ENCODE results near the gene ZNF33B. TPM values are rescaled to one million over a fixed set of nuclear protein-coding genes. Genes with fewer than 3 reads are reported as not detected.

Gene ZNF33B
- total RNA-seq, 2 experiments from 2014 or later = 12.6 to 19.9 TPM

DNA sequence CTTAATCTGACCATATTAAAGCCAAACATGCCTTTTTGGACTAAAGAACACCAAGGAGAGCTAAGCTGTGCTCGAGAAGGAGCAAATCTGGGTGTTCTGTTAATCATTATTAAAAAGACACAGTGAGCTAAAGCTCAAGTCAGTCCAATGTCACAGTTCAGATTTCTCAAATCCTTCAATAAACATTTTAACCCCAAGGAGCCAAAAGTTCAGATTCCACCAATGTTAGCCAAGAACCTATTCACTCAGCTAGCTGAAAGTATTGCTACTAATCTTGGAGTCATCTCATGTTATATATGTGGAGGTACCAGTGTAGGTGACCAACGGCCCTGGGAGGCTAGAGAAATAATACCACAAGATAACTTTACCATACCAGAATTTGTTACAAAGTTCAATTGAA is 14.5 kb upstream of the ZNF33B start:
- no peaks in the 10 kb centered on the region for H3K36me3 ChIP-seq (ENCODE audit: insufficient read depth, low read length)
- no peak for DNase-seq (ENCODE audit: low spot score)
- BruUV-seq (replicated peaks) = no TSS peak
- H3K9me3 ChIP-seq (ENCODE audit: low read length) = no peaks in the 10 kb centered on the region
- no peak overlapping the region for H3K4me2 ChIP-seq (ENCODE audit: low read length)
- intact Hi-C loops (cut with micrococcal nuclease; ENCODE audit: unreplicated experiment) = no loop called here
- TF ChIP-seq, protein P1, sequence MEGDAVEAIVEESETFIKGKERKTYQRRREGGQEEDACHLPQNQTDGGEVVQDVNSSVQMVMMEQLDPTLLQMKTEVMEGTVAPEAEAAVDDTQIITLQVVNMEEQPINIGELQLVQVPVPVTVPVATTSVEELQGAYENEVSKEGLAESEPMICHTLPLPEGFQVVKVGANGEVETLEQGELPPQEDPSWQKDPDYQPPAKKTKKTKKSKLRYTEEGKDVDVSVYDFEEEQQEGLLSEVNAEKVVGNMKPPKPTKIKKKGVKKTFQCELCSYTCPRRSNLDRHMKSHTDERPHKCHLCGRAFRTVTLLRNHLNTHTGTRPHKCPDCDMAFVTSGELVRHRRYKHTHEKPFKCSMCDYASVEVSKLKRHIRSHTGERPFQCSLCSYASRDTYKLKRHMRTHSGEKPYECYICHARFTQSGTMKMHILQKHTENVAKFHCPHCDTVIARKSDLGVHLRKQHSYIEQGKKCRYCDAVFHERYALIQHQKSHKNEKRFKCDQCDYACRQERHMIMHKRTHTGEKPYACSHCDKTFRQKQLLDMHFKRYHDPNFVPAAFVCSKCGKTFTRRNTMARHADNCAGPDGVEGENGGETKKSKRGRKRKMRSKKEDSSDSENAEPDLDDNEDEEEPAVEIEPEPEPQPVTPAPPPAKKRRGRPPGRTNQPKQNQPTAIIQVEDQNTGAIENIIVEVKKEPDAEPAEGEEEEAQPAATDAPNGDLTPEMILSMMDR (conservative IDR thresholded peaks at IDR 0.05; ENCODE audit: low read length) = no peak
- H3K27ac ChIP-seq (ENCODE audit: low read depth, low read length, poor library complexity, severe bottlenecking) = no peak overlapping the region
- ChIA-PET CTCF (ENCODE audit: unreplicated experiment) (no interaction called here), POLR2A (interaction anchor here (1.1 to 1.2 kb wide), 2 partner anchors 32 to 101 kb away, joined by 3 read pairs; no protein-coding TSS in a partner anchor)
- no peaks in the 10 kb centered on the region for H3K4me1 ChIP-seq (ENCODE audit: insufficient read depth, low read length, poor library complexity, severe bottlenecking)
- no peaks in the 10 kb centered on the region for H4K20me1 ChIP-seq (ENCODE audit: insufficient read depth, low read length)
- no peak overlapping the region for H3K4me3 ChIP-seq (ENCODE audit: low read depth, low read length, poor library complexity, severe bottlenecking)
- no peaks in the 10 kb centered on the region for H3K9me2 ChIP-seq (ENCODE audit: insufficient read depth, low read length)
- H3K79me2 ChIP-seq (ENCODE audit: insufficient read depth, low read depth, low read length) = no peaks in the 10 kb centered on the region
- no peak overlapping the region for H2AFZ ChIP-seq (ENCODE audit: low read length)

DNA sequence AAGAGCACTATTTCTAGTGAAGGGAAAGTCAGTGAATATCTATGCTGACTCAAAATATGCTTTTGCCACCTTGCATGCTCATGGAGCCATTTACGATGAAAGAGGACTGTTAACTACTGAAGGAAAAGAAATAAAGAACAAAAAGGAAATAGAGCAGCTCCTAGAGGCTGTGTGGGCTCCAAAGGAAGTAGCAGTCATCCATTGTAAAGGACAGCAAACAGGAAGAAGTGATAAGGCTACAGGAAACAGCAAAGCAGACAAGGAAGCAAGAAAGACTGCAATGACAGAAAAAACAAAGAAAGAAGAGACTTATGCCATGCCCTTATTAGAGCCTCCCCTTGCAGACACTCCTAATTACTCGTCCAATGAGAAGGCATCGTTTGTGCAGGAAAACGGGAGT is 12.0 kb upstream of the ZNF33B start:
- ChIA-PET CTCF (ENCODE audit: unreplicated experiment) (no interaction called here), POLR2A (no interaction called here)
- Histone ChIP-seq H3K4me1 (ENCODE audit: insufficient read depth, low read length, poor library complexity, severe bottlenecking) (no peaks in the 10 kb centered on the region), H4K20me1 (ENCODE audit: insufficient read depth, low read length) (no peaks in the 10 kb centered on the region), H3K9me2 (ENCODE audit: insufficient read depth, low read length) (no peaks in the 10 kb centered on the region), H3K79me2 (ENCODE audit: insufficient read depth, low read depth, low read length) (no peaks in the 10 kb centered on the region), H3K4me3 (ENCODE audit: low read depth, low read length, poor library complexity, severe bottlenecking) (no peak overlapping the region), H3K4me2 (ENCODE audit: low read length) (no peak overlapping the region), H3K36me3 (ENCODE audit: insufficient read depth, low read length) (no peaks in the 10 kb centered on the region), H2AFZ (ENCODE audit: low read length) (no peak overlapping the region), H3K27ac (ENCODE audit: low read depth, low read length, poor library complexity, severe bottlenecking) (no peak overlapping the region), H3K9me3 (ENCODE audit: low read length) (no peaks in the 10 kb centered on the region)
- no TSS peak for BruUV-seq (replicated peaks)
- TF ChIP-seq, protein P1 (conservative IDR thresholded peaks at IDR 0.05; ENCODE audit: low read length) = no peak
- TF ChIP-seq EZH2phosphoT487 (IDR thresholded peaks at IDR 0.05; ENCODE audit: borderline replicate concordance, low read depth, low read length) = no peak
- intact Hi-C loops (cut with micrococcal nuclease; ENCODE audit: unreplicated experiment) = no loop called here
- no peak for DNase-seq (ENCODE audit: low spot score)

DNA sequence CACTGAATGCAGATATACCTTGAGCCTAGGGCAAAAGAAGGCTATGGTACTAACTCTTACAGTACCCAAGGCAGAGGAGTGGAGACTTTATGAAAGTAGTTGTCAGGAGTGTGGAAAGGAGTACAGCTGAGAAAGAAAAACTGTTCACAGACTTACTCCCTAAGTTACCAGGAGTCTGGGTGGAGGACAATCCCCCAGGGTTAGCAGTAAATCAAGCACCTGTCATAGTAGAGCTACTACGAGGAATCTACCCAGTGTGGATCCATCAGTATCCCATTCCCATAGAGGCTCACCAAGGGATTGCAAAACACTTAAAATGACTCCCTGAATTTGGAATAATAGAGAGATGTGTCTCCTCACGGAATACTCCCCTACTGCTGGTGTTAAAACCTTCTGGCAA is 10.1 kb upstream of the ZNF33B start:
- no peaks in the 10 kb centered on the region for H3K9me2 ChIP-seq (ENCODE audit: insufficient read depth, low read length)
- no peak for DNase-seq (ENCODE audit: low spot score)
- BruUV-seq (replicated peaks) = no TSS peak

More for the DNA sequence above, 10.1 kb upstream of the ZNF33B start:
- TF ChIP-seq, protein P1 (conservative IDR thresholded peaks at IDR 0.05; ENCODE audit: low read length) = no peak
- no peak for TF ChIP-seq EZH2phosphoT487 (IDR thresholded peaks at IDR 0.05; ENCODE audit: borderline replicate concordance, low read depth, low read length)
- no peaks in the 10 kb centered on the region for H3K9me3 ChIP-seq (ENCODE audit: low read length)
- ChIA-PET CTCF (ENCODE audit: unreplicated experiment) (no interaction called here), POLR2A (interaction anchor here (1.0 kb wide), 1 partner anchor 10 kb away, joined by 4 read pairs; no protein-coding TSS in a partner anchor)
- H3K4me3 ChIP-seq (ENCODE audit: low read depth, low read length, poor library complexity, severe bottlenecking) = no peak overlapping the region
- no peaks in the 10 kb centered on the region for H4K20me1 ChIP-seq (ENCODE audit: insufficient read depth, low read length)
- H3K4me1 ChIP-seq (ENCODE audit: insufficient read depth, low read length, poor library complexity, severe bottlenecking) = no peaks in the 10 kb centered on the region
- H3K36me3 ChIP-seq (ENCODE audit: insufficient read depth, low read length) = no peaks in the 10 kb centered on the region
- no peaks in the 10 kb centered on the region for H3K79me2 ChIP-seq (ENCODE audit: insufficient read depth, low read depth, low read length)
- no peak overlapping the region for H3K4me2 ChIP-seq (ENCODE audit: low read length)
- no peak overlapping the region for H2AFZ ChIP-seq (ENCODE audit: low read length)
- H3K27ac ChIP-seq (ENCODE audit: low read depth, low read length, poor library complexity, severe bottlenecking) = no peak overlapping the region
- intact Hi-C loops (cut with micrococcal nuclease; ENCODE audit: unreplicated experiment) = no loop called here

Measured in OCI-LY7 (cell line).